Measurements from ENCODE around the gene SCARB1. TPM values are rescaled to one million over a fixed set of nuclear protein-coding genes. Genes with fewer than 3 reads are reported as not detected.
"Not testable (repeated sequence)": the region's sequence is repeated elsewhere in the genome, so short reads cannot be mapped to it uniquely, and the experiment has no call there.

Gene SCARB1
- 5.2 and 10.0 TPM in 2 replicates for total RNA-seq

GRCh38 chr12:124863416-124864325 is at the start of gene SCARB1:
SCARB1 (minus strand) TSS chr12:124863864; CDS start chr12:124863720, 144 bp downstream.
- DNase-seq (ENCODE audit: low read depth), result peak; percentile 40

DNA sequence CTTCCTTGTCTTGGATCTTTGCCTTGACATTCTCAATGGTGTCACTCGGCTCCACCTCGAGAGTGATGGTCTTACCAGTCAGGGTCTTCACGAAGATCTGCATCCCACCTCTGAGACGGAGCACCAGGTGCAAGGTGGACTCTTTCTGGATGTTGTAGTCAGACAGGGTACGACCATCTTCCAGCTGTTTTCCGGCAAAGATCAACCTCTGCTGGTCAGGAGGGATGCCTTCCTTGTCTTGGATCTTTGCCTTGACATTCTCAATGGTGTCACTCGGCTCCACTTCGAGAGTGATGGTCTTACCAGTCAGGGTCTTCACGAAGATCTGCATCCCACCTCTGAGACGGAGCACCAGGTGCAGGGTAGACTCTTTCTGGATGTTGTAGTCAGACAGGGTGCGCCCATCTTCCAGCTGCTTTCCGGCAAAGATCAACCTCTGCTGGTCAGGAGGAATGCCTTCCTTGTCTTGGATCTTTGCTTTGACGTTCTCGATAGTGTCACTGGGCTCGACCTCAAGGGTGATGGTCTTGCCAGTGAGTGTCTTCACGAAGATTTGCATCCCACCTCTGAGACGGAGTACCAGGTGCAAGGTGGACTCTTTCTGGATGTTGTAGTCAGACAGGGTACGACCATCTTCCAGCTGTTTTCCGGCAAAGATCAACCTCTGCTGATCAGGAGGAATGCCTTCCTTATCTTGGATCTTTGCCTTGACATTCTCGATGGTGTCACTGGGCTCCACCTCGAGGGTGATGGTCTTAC is 49.0 kb upstream of the SCARB1 start:
- not testable (repeated sequence) for DNase-seq (ENCODE audit: low read depth)

DNA sequence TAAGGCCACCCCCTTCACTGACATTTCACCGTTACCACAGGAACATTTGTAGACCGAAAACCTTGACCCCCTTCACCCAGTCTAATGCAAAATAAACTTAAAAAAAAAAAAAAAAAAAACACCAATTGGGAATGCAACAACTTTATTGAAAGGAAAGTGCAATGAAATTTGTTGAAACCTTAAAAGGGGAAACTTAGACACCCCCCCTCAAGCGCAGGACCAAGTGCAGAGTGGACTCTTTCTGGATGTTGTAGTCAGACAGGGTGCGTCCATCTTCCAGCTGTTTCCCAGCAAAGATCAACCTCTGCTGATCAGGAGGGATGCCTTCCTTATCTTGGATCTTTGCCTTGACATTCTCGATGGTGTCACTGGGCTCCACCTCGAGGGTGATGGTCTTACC is 47.9 kb upstream of the SCARB1 start:
- DNase-seq (ENCODE audit: low read depth), result not testable (repeated sequence)

DNA sequence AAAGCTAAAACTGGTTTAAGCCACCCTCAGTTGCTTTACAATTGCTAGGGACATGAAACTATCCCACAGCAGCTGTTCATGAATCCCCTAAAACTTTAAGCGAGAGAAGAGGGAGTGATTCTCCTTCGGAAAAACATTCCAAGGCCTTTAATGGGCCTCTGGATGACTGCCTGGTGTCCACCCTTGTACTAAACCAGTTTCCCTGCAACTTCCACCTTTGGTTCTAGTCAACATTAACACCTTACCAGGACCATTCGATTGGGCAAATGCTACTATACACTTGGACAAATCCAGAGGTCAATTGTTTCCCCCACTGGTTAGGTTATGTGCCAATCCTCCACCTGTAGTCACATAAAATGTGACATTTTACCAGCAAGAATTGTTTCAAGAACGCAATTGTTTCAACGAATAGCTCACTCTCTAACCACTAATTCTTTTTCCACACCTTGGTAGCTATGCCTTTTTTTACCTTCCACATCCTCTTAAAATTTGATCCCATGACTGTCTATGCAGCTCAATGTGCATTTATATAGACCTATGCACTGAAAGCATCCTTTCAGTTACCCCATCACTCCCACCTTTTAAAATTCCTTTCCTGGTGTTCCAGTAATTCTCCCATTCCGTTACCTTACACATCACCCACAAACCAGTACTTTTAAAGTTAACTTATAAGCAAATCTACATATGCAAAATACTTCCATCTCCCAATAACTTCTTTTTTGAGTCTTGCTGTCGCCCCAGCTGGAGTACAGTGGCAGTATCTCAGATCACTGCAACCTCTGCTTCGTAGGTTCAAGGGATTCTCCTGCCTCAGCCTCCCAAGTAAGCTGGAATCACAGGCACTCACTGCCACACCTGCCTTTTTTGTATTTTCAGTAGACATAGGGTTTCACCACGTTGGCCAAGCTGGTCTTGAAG is 47.2 kb upstream of the SCARB1 start:
- peak; percentile 50 for DNase-seq (ENCODE audit: low read depth)

DNA sequence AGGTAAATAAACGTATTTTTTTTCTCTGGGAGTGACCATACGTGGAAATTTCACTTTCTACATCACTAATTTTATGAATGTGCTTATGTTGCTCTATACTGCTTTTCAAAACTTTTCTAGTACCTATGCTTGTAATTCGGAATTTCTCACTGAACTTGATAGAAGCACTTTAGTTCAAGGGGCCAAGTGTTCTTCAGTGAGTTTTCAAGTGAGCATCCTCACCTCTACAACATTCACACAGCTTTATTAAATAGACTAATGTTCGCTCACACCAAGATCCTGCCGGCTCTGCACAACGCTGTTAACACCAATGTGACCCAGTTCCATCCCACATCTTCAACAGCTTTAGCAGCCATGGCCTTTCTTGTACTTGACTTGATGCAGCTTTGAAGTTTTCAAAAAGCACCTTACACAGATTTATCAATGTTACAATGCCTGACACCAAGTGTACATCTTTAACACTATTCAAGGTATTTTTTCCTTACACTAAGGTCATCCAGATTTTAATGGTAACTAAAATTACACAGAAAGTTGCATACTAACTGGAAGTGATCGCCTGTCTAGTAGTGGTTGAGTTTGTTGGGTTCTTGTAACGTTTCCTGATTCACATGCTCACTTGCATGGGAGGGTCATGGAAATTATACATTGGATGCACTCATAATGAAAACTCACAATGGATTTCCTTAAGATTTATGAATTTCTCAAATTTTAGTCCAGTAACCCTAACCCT is 46.3 kb upstream of the SCARB1 start:
- DNase-seq (ENCODE audit: low read depth), result peak; percentile 70

GRCh38 chr12:124906606-124907261 is 43.1 kb upstream of the SCARB1 start:
- DNase-seq (ENCODE audit: low read depth), result peak; percentile 96

- peak; percentile 92 for DNase-seq (ENCODE audit: low read depth)
Measured at GRCh38 chr12:124904306-124905098, 40.8 kb upstream of the SCARB1 start.

DNA sequence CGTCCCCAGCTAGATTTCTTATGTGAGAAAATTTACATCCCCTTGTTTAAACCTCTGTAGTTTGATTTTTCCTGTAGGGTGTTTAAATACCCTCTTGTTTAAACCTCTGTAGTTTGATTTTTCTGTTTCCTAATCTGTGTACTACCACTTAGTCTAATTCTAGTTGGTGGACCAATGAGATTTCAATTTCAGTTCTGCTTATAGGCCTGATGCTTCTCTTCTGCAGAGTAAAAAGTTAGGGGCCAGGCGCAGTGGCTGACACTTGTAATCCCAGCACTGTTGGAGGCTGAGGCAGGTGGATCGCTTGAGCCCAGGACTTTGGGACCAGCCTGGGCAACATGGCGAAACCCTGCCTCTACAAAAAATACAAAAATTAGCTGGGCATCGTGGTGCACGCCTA is 39.3 kb upstream of the SCARB1 start:
- DNase-seq (ENCODE audit: low read depth), result no peak

GRCh38 chr12:124901003-124901402 is 37.3 kb upstream of the SCARB1 start:
- DNase-seq (ENCODE audit: low read depth), result no peak

- DNase-seq (ENCODE audit: low read depth), result peak; percentile 57
Measured at GRCh38 chr12:124900345-124900795, 36.7 kb upstream of the SCARB1 start.

- DNase-seq (ENCODE audit: low read depth), result no peak
Measured at GRCh38 chr12:124898923-124899294, 35.2 kb upstream of the SCARB1 start.

- no peak for DNase-seq (ENCODE audit: low read depth)
Measured at GRCh38 chr12:124898200-124898922, 34.7 kb upstream of the SCARB1 start.

GRCh38 chr12:124896461-124896860 is 32.8 kb upstream of the SCARB1 start:
- no peak for DNase-seq (ENCODE audit: low read depth)

- DNase-seq (ENCODE audit: low read depth), result no peak
Measured at GRCh38 chr12:124893792-124894516, 30.3 kb upstream of the SCARB1 start.

DNA sequence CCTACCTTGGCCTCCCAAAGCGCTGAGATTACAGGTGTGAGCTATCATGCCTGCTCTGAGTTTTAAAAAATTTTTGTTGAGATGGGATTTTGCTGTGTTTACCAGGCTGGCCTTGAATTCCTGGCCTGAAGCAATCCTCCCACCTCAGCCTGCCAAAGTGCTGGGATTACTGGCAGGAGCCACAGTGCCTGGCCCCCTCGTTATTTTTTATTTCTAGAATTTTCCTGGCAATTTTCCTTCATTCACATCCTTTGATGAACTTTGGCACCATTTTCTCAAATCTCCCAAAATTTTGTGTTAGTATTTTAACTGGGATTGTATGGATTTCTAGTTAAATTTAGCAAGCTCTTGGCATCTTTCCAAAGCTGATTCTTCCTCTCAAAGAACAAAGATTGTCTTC is 24.6 kb upstream of the SCARB1 start:
- DNase-seq (ENCODE audit: low read depth), result no peak

GRCh38 chr12:124887766-124888165 is 24.1 kb upstream of the SCARB1 start:
- not testable (repeated sequence) for DNase-seq (ENCODE audit: low read depth)

GRCh38 chr12:124884587-124885438 is 21.1 kb upstream of the SCARB1 start:
- no peak for DNase-seq (ENCODE audit: low read depth)

Data from renal cortical epithelial cell (primary cell).